ENCODE measurements around the gene MRTO4. TPM values are rescaled to one million over a fixed set of nuclear protein-coding genes. Genes with fewer than 3 reads are reported as not detected.
A peak's percentile ranks its signal among the peaks of the same experiment; 100 is the strongest.
"Not testable (repeated sequence)": the region's sequence is repeated elsewhere in the genome, so short reads cannot be mapped to it uniquely, and the experiment has no call there.

Gene MRTO4
- total and polyA plus RNA-seq, 4 donors = 9.5 to 11.1 (median 10.2) TPM

DNA sequence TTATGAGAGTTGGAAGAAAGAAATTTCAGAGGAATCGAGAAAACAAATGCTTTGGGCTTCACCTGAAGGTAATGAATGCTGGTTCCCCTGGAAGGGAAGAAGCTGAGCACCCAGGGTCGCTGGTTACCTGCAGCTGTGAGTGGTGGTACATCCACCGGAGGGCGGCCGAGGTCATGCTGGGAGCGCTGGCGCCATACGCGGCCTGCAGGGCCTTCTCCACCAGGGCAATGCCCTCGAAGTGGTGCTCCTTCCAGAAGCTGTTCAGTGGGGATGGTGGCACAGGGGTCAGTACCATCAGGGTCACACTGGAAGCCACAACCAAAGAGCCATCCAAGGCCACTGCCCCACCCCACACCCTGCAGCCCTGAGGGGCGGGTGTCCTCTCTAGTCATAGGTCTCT, 16.8 kb downstream of the MRTO4 start:
- peaks cover 8 to 30% (median 25%) of the 10 kb centered on the region in 4 donors for H3K36me3 ChIP-seq (ENCODE audit: control insufficient read depth in 4 of 4, insufficient read depth in 3 of 4, low read depth in 1 of 4, low read length in 3 of 4)
- peaks cover 0 to 20% (median 12%) of the 10 kb centered on the region in 4 donors for H3K4me1 ChIP-seq (ENCODE audit: control insufficient read depth in 4 of 4, insufficient read depth in 4 of 4, low read length in 3 of 4)
- WGBS = 77% methylated on average over 11 of the region's 11 CpGs
- no peak overlapping the region for H3K4me3 ChIP-seq (ENCODE audit: low read depth in 1 of 3, low read length in 3 of 3)
- H3K27me3 ChIP-seq (ENCODE audit: control insufficient read depth in 4 of 4, insufficient read depth in 4 of 4, low read length in 3 of 4) = no peaks in the 10 kb centered on the region
- TF ChIP-seq HNF4A (conservative IDR thresholded peaks at IDR 0.05) = no peak
- TF ChIP-seq RXRA (IDR thresholded peaks at IDR 0.05) = peak in 1 of 2 donors; percentile 4
- no peak for TF ChIP-seq SP1 (IDR thresholded peaks at IDR 0.05)
- H3K9ac ChIP-seq (ENCODE audit: low read depth in 1 of 2, low read length in 2 of 2) = no peak overlapping the region
- no peak for DNase-seq (ENCODE audit: low spot score)
- H3K9me3 ChIP-seq (ENCODE audit: control insufficient read depth in 4 of 4, low read length in 3 of 4) = no peaks in the 10 kb centered on the region
- peak overlapping the region in 1 of 2 donors; percentile 4 for H3K27ac ChIP-seq (ENCODE audit: low read depth in 1 of 2, low read length in 2 of 2)

DNA sequence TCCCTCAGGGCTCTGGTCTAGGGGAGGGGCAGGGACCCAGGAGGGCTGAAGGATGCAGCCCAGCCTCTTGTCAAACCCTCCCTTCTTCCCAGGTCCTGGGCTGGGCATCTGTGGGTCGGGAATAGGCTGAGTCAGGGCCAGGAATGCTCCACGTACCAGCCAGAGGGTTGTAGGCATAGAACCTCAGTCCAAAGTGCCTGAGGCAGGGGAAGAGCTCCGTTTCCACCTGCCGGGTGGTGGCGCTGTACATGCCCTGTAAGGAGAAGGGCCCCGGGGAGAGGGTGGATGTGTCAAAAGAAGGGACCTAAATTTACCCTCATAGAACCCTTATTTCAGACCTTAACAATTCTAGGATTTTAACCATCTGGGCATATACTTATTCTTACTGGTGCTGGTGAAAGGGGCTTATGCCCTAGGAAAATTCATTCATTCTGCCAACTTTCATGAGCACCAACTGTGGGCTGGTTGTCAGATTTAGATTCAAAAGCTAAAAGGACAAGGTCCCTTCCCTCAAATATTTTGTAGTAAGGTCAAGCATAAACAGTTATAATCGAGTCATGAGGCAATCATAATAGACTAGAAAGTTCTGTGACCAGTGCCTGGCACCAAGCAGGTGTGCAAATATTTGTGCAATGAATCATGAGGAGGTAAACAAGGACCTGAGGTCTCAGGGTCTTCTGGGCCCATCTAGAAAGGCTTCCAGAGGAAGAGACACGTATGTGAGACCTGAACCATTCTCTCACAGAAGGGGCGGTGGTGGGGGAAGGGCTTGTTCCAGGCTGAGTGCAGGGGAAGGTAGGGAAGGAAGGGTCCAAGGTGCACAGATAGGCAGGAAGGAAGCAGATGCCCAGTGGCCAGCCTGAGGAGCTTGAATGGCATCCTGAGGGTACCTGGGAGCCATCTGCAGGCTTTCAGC, 18.1 kb downstream of the MRTO4 start:
- H3K9me3 ChIP-seq (ENCODE audit: control insufficient read depth in 4 of 4, low read length in 3 of 4); H3K4me3 ChIP-seq (ENCODE audit: low read depth in 1 of 3, low read length in 3 of 3); DNase-seq (ENCODE audit: low spot score); H3K27me3 ChIP-seq (ENCODE audit: control insufficient read depth in 4 of 4, insufficient read depth in 4 of 4, low read length in 3 of 4): not testable (repeated sequence)
- 54% methylated on average over 9 of the region's 9 CpGs for WGBS
- H3K9ac ChIP-seq (ENCODE audit: low read depth in 1 of 2, low read length in 2 of 2) = peak overlapping the region in 1 of 2 donors; percentile 28
- H3K4me1 ChIP-seq (ENCODE audit: control insufficient read depth in 4 of 4, insufficient read depth in 4 of 4, low read length in 3 of 4) = peaks cover 0 to 25% (median 15%) of the 10 kb centered on the region in 4 donors
- TF ChIP-seq HNF4A (conservative IDR thresholded peaks at IDR 0.05) = peak; percentile 39 to 56
- peak; percentile 45 to 76 for TF ChIP-seq JUND (IDR thresholded peaks at IDR 0.05)
- peak in 1 of 2 donors; percentile 48 for TF ChIP-seq RXRA (IDR thresholded peaks at IDR 0.05)
- peak; percentile 64 for TF ChIP-seq FOXA2 (IDR thresholded peaks at IDR 0.05)
- TF ChIP-seq FOXA1 (IDR thresholded peaks at IDR 0.05) = peak; percentile 27
- H3K27ac ChIP-seq (ENCODE audit: low read depth in 1 of 2, low read length in 2 of 2) = peak overlapping the region; percentile 69 to 87
- H3K36me3 ChIP-seq (ENCODE audit: control insufficient read depth in 4 of 4, insufficient read depth in 3 of 4, low read depth in 1 of 4, low read length in 3 of 4) = peaks cover 8 to 30% (median 25%) of the 10 kb centered on the region in 4 donors

DNA sequence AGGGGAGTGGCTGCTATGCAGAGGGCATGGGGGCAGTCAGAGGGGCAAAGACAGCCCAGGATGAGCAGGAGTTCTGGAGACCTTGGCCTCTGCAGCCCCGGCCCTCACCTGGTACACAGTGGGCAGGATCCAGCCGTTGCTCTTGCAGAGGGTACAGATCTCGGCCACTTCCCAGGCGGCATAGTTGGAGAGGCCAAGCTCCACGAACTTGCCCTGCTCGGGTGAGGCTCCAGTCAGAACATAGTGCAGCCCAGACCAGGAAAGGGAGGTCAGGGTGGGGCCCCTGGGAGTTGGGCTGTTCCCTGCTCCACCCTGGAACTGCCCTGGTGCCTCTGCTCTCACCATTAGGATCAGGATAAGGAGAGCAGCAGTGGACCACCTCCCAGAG, 18.7 kb downstream of the MRTO4 start:
- not testable (repeated sequence) for H3K9ac ChIP-seq (ENCODE audit: low read depth in 1 of 2, low read length in 2 of 2); DNase-seq (ENCODE audit: low spot score); H3K4me3 ChIP-seq (ENCODE audit: low read depth in 1 of 3, low read length in 3 of 3); H3K9me3 ChIP-seq (ENCODE audit: control insufficient read depth in 4 of 4, low read length in 3 of 4); H3K27me3 ChIP-seq (ENCODE audit: control insufficient read depth in 4 of 4, insufficient read depth in 4 of 4, low read length in 3 of 4)
- Histone ChIP-seq H3K4me1 (ENCODE audit: control insufficient read depth in 4 of 4, insufficient read depth in 4 of 4, low read length in 3 of 4) (peaks cover 0 to 29% (median 17%) of the 10 kb centered on the region in 4 donors), H3K36me3 (ENCODE audit: control insufficient read depth in 4 of 4, insufficient read depth in 3 of 4, low read depth in 1 of 4, low read length in 3 of 4) (peaks cover 8 to 26% (median 23%) of the 10 kb centered on the region in 4 donors), H3K27ac (ENCODE audit: low read depth in 1 of 2, low read length in 2 of 2) (peak overlapping the region; percentile 69 to 87)
- TF ChIP-seq HNF4A (conservative IDR thresholded peaks at IDR 0.05) = peak in 1 of 2 donors; percentile 8
- 47% methylated on average over 6 of the region's 6 CpGs for WGBS

GRCh38 chr1:19272064-19272463, 20.5 kb downstream of the MRTO4 start:
- peaks cover 8 to 11% (median 9%) of the 10 kb centered on the region in 4 donors for H3K36me3 ChIP-seq (ENCODE audit: control insufficient read depth in 4 of 4, insufficient read depth in 3 of 4, low read depth in 1 of 4, low read length in 3 of 4)
- no peaks in the 10 kb centered on the region for H3K9me3 ChIP-seq (ENCODE audit: control insufficient read depth in 4 of 4, low read length in 3 of 4)
- no peak for DNase-seq (ENCODE audit: low spot score)
- H3K27ac ChIP-seq (ENCODE audit: low read depth in 1 of 2, low read length in 2 of 2) = peak overlapping the region; percentile 94 to 98
- H3K4me3 ChIP-seq (ENCODE audit: low read depth in 1 of 3, low read length in 3 of 3) = peak overlapping the region; percentile 36 to 96 (median 79)
- H3K9ac ChIP-seq (ENCODE audit: low read depth in 1 of 2, low read length in 2 of 2) = peak overlapping the region; percentile 50 to 61
- H3K27me3 ChIP-seq (ENCODE audit: control insufficient read depth in 4 of 4, insufficient read depth in 4 of 4, low read length in 3 of 4) = no peaks in the 10 kb centered on the region
- peaks cover 0 to 29% (median 17%) of the 10 kb centered on the region in 4 donors for H3K4me1 ChIP-seq (ENCODE audit: control insufficient read depth in 4 of 4, insufficient read depth in 4 of 4, low read length in 3 of 4)
- TF ChIP-seq JUND (IDR thresholded peaks at IDR 0.05) = no peak
- TF ChIP-seq GABPA (IDR thresholded peaks at IDR 0.05 in 1 of 2, conservative IDR thresholded peaks at IDR 0.05 in 1 of 2) = no peak
- no peak for TF ChIP-seq HNF4G (IDR thresholded peaks at IDR 0.05)
- TF ChIP-seq, protein P1, sequence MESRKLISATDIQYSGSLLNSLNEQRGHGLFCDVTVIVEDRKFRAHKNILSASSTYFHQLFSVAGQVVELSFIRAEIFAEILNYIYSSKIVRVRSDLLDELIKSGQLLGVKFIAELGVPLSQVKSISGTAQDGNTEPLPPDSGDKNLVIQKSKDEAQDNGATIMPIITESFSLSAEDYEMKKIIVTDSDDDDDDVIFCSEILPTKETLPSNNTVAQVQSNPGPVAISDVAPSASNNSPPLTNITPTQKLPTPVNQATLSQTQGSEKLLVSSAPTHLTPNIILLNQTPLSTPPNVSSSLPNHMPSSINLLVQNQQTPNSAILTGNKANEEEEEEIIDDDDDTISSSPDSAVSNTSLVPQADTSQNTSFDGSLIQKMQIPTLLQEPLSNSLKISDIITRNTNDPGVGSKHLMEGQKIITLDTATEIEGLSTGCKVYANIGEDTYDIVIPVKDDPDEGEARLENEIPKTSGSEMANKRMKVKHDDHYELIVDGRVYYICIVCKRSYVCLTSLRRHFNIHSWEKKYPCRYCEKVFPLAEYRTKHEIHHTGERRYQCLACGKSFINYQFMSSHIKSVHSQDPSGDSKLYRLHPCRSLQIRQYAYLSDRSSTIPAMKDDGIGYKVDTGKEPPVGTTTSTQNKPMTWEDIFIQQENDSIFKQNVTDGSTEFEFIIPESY (IDR thresholded peaks at IDR 0.05) = no peak
- TF ChIP-seq RAD21 (IDR thresholded peaks at IDR 0.05) = no peak
- TF ChIP-seq, protein P2, sequence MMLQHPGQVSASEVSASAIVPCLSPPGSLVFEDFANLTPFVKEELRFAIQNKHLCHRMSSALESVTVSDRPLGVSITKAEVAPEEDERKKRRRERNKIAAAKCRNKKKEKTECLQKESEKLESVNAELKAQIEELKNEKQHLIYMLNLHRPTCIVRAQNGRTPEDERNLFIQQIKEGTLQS (IDR thresholded peaks at IDR 0.05) = no peak
- TF ChIP-seq YY1 (IDR thresholded peaks at IDR 0.05) = no peak
- no peak for TF ChIP-seq FOXA2 (IDR thresholded peaks at IDR 0.05)
- TF ChIP-seq, protein P3, sequence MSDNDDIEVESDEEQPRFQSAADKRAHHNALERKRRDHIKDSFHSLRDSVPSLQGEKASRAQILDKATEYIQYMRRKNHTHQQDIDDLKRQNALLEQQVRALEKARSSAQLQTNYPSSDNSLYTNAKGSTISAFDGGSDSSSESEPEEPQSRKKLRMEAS (IDR thresholded peaks at IDR 0.05) = no peak
- TF ChIP-seq FOXA1 (IDR thresholded peaks at IDR 0.05) = no peak
- TF ChIP-seq, protein P4, sequence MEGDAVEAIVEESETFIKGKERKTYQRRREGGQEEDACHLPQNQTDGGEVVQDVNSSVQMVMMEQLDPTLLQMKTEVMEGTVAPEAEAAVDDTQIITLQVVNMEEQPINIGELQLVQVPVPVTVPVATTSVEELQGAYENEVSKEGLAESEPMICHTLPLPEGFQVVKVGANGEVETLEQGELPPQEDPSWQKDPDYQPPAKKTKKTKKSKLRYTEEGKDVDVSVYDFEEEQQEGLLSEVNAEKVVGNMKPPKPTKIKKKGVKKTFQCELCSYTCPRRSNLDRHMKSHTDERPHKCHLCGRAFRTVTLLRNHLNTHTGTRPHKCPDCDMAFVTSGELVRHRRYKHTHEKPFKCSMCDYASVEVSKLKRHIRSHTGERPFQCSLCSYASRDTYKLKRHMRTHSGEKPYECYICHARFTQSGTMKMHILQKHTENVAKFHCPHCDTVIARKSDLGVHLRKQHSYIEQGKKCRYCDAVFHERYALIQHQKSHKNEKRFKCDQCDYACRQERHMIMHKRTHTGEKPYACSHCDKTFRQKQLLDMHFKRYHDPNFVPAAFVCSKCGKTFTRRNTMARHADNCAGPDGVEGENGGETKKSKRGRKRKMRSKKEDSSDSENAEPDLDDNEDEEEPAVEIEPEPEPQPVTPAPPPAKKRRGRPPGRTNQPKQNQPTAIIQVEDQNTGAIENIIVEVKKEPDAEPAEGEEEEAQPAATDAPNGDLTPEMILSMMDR (IDR thresholded peaks at IDR 0.05; ENCODE audit: low read depth, low read length, missing input control) = no peak
